ENCODE results near the gene PSME3.

Gene PSME3

GRCh38 chr17:42886283-42887176 is 53.3 kb downstream of the PSME3 start:
- DNase-seq (ENCODE audit: extremely low spot score): no peak
- ChIA-PET POLR2A (interaction anchor here (1.5 kb wide), 1 partner anchor 63 kb away, joined by 3 read pairs; the partner anchor contains the start of gene BECN1), CTCF (no interaction called here)
- TF ChIP-seq TARDBP (IDR thresholded peaks at IDR 0.05) (no peak), FOXM1 (IDR thresholded peaks at IDR 0.05; ENCODE audit: borderline replicate concordance) (no peak), ZNF384 (IDR thresholded peaks at IDR 0.05) (no peak)

DNA sequence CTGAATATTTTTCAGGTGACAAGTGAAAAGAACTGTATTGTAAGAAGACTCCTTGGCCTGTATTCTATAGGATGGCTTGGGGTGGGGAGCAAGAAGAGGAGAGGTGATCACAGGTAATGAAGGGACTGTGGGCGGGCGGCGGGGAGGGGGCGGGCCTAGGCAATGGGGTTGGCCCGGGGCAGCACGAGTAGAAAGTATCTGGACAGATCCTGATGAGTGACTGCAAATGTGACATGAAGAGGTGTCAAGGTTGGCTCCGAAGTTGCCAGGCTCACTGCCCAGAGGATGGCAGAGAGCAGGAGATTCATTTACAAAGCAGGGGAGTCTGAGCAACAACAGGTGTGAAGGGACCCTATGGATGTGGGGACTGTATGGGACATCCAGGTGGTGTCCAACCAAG is 56.6 kb downstream of the PSME3 start:
- POLR2A ChIA-PET: no interaction called here
- TF ChIP-seq ARNT (IDR thresholded peaks at IDR 0.05) (no peak), BHLHE40 (IDR thresholded peaks at IDR 0.05; ENCODE audit: borderline replicate concordance) (no peak), SP1 (IDR thresholded peaks at IDR 0.05) (no peak), FOXM1 (IDR thresholded peaks at IDR 0.05; ENCODE audit: borderline replicate concordance) (no peak), ZNF384 (IDR thresholded peaks at IDR 0.05) (no peak), FOXA1 (IDR thresholded peaks at IDR 0.05) (no peak), CTBP1 (IDR thresholded peaks at IDR 0.05; ENCODE audit: borderline replicate concordance) (no peak), FOXK2 (IDR thresholded peaks at IDR 0.05) (no peak), NFRKB (IDR thresholded peaks at IDR 0.05) (no peak), SUZ12 (IDR thresholded peaks at IDR 0.05) (no peak), LEF1 (IDR thresholded peaks at IDR 0.05; ENCODE audit: borderline replicate concordance) (no peak), ELF4 (IDR thresholded peaks at IDR 0.05) (no peak), L3MBTL2 (conservative IDR thresholded peaks at IDR 0.05) (no peak)
- TF ChIP-seq, protein P1, sequence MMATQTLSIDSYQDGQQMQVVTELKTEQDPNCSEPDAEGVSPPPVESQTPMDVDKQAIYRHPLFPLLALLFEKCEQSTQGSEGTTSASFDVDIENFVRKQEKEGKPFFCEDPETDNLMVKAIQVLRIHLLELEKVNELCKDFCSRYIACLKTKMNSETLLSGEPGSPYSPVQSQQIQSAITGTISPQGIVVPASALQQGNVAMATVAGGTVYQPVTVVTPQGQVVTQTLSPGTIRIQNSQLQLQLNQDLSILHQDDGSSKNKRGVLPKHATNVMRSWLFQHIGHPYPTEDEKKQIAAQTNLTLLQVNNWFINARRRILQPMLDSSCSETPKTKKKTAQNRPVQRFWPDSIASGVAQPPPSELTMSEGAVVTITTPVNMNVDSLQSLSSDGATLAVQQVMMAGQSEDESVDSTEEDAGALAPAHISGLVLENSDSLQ (IDR thresholded peaks at IDR 0.05): no peak
- CTCF ChIA-PET: no interaction called here
- no peak for DNase-seq (ENCODE audit: extremely low spot score)

DNA sequence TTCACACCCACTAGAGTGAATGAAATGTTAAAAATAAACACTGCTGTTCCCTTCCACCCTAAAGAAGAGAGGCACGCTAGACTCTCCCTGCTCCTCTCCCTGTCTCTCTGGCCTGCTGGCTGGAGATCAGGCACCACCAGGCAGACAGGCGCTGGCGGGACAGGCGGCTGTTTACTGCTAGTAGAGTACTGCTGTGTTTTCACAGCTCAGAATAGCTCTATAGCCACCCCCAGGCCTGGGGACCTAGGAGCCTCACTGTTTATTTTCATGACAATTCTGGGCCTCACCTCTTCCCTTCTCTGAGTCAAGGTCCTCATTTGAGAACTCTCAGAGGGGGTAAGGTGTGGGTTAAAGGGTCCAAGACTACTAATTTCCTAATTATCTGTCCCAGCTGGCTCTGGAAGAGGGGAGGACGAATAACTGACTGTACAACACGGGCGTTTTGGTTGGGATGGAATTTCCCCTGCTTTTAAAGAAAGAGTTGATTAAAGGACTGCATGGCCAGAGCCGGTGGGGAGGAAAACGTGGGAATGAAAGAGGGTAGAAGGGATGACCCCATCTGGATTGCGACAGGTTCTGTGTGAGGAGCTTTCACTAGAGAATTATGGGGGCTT is 58.4 kb downstream of the PSME3 start:
- ChIA-PET CTCF (interaction anchor here (1.0 to 1.2 kb wide), 2 partner anchors 11 to 128 kb away, joined by 3 read pairs; no protein-coding TSS in a partner anchor), POLR2A (no interaction called here)
- DNase-seq (ENCODE audit: extremely low spot score): peak; percentile 45
- TF ChIP-seq, protein P1 (IDR thresholded peaks at IDR 0.05): no peak
- TF ChIP-seq ELF4 (IDR thresholded peaks at IDR 0.05): no peak
- TF ChIP-seq FOXA1 (IDR thresholded peaks at IDR 0.05): no peak
- no peak for TF ChIP-seq FOXK2 (IDR thresholded peaks at IDR 0.05)
- TF ChIP-seq TARDBP (IDR thresholded peaks at IDR 0.05): no peak
- no peak for TF ChIP-seq SP1 (IDR thresholded peaks at IDR 0.05)
- no peak for TF ChIP-seq LEF1 (IDR thresholded peaks at IDR 0.05; ENCODE audit: borderline replicate concordance)
- TF ChIP-seq ARNT (IDR thresholded peaks at IDR 0.05): no peak

DNA sequence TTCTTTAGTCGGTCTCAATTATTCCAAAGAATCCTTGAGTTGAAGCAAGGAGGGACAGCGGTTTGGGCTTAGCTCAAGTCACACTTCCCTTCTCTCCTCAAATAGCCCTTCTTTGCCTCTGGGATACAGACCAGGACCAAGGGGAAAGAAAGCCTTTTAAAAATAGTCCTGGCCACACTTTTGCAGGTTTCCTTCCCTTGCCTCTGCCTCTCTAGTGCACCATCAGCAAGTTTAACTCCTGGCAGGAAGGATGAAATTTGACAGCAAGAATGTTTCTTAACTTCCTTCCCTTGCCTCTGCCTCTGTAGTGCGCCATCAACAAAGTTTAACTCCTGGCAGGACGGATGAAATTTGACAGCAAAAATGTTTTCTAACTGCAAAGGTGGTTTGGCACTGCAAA is 60.2 kb downstream of the PSME3 start:
- CTCF ChIA-PET: interaction anchor here (1.3 kb wide), 1 partner anchor 27 kb away, joined by 3 read pairs; no protein-coding TSS in a partner anchor
- POLR2A ChIA-PET: no interaction called here
- TF ChIP-seq NFRKB (IDR thresholded peaks at IDR 0.05) (no peak), BHLHE40 (IDR thresholded peaks at IDR 0.05; ENCODE audit: borderline replicate concordance) (no peak), HDGF (IDR thresholded peaks at IDR 0.05; ENCODE audit: borderline replicate concordance) (no peak), LEF1 (IDR thresholded peaks at IDR 0.05; ENCODE audit: borderline replicate concordance) (no peak), L3MBTL2 (conservative IDR thresholded peaks at IDR 0.05) (no peak), FOXM1 (IDR thresholded peaks at IDR 0.05; ENCODE audit: borderline replicate concordance) (no peak), CTBP1 (IDR thresholded peaks at IDR 0.05; ENCODE audit: borderline replicate concordance) (no peak), TARDBP (IDR thresholded peaks at IDR 0.05) (no peak)
- no peak for DNase-seq (ENCODE audit: extremely low spot score)

All from HEK293T (cell line).